CD4-positive, alpha-beta T cell treated with Interleukin-1 beta for 1 hour (primary cell): Measurements from ENCODE around the gene ATP1B2.

Experiments
- DNase-seq, 2 donors: peaks; one replicate each; pipeline ENCODE4 v3.0.0-alpha.2; 2020 to 2022

The ATP1B2 gene

DNA sequence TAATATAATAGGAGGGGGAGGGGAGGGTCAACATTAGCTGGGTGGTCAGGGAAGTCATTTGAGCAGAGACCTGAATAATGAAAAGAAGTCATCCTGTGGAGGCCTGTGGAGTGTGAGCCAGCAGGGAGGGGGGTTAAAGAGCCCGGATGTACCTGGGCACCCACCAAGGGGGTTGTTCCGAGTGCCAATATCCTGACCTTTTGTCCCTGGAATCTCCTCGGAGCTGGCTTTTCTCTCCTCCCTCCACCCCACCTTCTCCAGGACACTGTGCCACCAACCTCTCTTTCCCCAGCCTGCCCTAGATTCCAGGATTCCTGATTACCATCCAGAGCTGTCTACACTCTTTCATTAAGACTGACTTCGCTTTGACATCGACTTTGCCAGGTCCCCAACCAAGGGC lies 14.6 kb upstream of the ATP1B2 start:
- no peak for DNase-seq

GRCh38 chr17:7640783-7641182 lies 9.9 kb upstream of the ATP1B2 start:
- no peak for DNase-seq

GRCh38 chr17:7641635-7642034 lies 9.1 kb upstream of the ATP1B2 start:
- peak; percentile 6 to 35 for DNase-seq

- peak in 1 of 2 donors; percentile 55 for DNase-seq
Measured at GRCh38 chr17:7644775-7645174, 6.0 kb upstream of the ATP1B2 start.

DNA sequence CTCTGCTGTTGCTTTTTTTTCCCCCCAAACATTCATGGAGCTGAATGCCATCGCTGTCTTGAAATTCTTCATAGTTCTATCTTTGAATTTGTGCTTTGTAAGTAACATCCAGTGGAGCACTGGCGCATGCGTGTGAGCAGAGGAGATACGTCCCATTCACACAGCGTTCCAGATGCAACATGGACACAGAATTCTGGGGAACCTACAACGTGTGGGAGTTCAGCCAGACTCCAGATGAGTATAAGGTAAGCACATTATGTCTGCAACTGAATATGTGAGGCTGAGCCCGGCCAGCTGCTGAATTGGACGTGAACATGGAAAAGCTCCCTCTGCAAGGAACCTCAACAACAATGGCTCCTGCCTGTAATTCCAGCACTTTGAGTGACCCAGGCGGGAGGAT lies 4.3 kb upstream of the ATP1B2 start:
- no peak for DNase-seq

DNA sequence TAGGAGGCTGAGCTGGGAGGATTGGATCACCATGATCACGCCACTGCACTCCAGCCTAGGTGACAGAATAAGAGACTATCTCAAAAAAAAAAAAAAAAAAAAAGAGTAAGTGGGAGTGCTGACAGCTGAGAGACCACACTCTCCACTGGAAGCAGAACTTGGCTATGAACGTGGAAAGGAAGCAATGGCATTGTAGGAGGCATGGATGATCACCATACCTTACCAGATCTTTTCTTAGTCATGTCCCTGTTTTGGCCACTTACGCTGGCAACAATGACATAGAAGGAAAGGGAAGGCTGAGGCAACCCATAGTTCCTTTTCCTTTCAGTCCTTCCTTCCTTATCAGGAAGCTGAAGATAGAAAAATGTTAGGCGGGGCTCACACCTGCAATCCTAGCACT lies 3.7 kb upstream of the ATP1B2 start:
- DNase-seq = no peak

DNA sequence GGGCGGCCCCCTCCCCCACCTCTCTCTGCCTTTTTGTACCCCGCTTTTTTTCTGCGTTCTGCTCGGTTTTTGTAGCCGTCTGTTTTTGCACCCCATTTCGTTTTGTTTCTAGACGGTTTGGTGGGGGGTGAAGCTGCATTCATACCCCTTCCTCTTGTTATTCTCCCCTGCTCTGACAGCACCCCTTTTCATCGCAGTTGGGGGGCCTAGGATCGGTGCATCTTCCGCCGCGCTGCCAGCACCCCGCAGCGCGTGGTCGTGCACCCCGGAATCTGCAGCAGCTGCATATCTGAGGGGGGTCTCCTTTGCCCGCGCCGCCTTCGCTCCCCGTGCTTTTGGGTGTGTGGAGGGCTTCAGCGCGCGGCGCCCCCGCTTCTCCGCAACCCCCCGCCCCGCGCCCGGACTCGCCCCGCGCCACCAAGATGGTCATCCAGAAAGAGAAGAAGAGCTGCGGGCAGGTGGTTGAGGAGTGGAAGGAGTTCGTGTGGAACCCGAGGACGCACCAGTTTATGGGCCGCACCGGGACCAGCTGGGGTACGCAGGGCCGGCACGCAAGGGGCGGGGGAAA lies 455 bp downstream of the ATP1B2 start:
- no peak for DNase-seq

DNA sequence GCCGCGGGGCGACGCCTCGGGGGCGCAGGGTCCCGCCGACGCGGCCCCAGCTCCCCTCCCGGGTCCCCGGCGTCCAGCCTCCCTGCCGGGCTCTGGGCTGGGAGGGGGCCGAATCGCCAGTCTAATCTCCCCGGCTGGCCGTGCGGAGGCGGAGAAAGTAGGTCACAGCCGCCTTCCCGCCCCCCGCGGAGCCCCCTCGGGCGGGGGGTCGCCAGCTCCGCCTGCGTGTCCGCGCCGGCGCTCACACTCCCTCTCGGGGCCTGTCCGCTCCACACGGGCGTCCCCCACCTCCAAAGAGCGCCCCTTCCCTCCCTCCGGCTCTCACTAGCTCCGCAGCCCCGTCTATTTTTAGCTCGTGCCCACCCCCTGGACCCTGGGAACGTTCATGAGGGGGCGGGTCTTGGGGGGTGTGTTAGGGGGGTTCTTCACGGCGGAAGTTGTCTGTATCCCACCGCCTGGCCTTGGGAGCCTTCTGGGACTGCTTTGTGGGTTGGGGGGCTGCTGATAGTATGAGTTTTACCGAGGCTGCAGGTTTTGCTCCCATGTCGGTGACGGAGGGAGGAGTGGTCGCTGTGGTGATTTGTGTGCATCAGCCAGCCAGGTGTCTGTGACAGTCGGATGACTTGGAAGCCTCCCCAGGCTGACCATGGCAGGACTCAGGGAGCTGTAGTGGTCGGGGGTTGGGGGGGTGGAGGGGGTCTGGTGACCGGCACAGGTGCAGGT lies 1.1 kb downstream of the ATP1B2 start:
- no peak for DNase-seq

- no peak for DNase-seq
Measured at GRCh38 chr17:7652388-7653356, 1.9 kb downstream of the ATP1B2 start.

DNA sequence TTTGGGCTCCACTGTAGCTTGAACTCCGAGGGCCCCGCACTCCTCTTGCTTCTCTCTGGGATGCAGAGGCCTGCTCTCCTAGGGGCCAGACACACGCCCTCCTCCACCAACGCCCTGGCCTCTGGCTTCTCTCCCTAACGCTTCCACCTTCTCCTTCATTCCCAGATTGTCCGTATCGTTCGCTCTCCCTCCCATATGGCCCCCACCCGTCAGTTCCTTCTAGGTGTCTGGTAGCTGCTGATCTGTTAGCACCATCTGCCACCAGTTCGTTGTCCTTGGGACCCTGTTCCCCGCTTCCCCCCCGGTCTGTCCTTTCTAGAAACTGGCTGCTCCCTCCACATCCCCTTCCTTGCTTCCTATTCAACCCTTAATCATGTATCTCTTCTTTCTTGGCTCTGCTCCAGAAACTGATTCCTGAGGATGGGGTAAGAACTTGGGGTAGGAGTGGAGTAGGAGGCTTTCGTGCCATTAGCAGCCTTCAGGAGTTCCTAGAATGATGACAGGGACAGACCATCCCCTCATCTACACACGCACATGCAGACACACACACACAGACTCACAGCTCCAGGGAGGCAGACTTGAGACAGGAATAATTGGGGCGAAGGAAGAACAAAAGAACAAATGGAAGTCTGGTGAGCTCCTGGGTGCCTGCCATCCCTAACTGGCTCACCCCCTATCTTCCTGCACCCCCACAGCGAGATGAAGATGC lies 4.3 kb downstream of the ATP1B2 start:
- DNase-seq = no peak

GRCh38 chr17:7655541-7655840 lies 4.8 kb downstream of the ATP1B2 start:
- DNase-seq = no peak

GRCh38 chr17:7656958-7657609 lies 6.4 kb downstream of the ATP1B2 start:
- DNase-seq = no peak

DNA sequence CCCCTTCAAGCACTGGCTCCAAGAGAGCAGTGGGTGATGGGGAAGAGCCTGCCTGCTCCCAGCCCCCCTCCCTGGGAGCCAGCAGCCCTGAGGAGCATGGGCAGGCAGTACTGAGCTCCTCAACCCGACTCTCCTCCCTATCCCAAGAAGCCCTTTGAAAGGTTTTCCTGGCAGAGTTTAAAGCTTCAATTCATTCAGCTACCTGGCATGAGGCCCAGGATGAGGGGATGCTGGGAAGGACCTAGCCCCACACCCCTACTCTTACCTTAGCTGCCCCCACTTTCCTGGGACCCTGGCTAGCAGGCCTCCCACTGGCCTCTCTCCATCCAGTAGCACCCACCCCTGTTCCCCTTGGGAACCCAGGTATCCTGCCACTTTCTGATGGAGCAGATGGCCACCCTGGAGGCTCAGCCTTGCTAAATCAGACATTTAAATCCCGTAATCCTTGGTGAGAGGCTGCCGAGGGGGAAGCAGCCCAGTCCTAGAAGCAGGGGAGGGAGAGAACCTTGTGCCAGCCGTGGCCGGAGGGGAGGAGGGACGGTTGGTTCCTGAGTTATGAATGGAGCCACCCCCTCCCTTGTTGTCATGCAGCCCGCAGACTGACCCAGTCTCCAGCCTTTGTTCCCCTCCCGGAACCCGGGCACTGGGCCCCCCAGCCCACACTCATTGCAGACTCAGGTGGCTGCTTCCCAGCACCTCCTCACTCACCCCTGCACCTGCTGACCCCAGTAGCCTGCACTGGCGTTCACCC lies 17.1 kb downstream of the ATP1B2 start:
- DNase-seq = no peak

DNA sequence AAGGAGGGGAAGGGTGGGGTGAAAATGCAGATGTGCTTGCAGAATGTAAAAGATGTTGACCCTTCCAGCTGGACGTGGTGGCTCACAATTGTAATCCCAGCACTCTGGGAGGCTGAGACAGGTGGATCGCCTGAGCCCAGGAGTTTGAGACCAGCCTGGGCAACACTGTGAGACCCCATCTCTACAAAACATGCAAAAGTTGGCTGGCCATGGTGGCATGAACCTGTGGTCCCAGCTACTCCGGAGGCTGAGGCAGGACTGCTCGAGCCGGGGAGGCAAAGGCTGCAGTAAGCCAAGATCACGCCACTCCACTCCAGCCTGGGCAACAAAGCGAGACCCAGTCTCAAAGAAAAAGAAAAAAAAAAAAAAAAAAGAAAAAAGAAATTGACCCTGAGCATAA lies 17.8 kb downstream of the ATP1B2 start:
- DNase-seq = no peak

DNA sequence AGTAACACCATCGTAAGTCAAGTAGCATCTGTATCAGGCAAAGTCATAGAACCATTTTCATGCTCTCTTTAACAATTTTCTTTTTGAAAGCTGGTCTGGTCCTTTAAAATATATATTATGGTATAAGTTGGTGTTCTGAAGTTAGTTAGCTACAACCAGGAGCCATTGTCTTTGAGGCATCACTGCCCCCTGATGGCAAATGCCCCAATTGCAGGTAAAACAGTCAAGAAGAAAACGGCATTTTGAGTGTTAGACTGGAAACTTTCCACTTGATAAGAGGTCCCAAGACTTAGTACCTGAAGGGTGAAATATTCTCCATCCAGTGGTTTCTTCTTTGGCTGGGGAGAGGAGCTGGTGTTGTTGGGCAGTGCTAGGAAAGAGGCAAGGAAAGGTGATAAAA lies 22.5 kb downstream of the ATP1B2 start:
- peak; percentile 25 to 42 for DNase-seq

GRCh38 chr17:7674934-7675333 lies 24.2 kb downstream of the ATP1B2 start:
- DNase-seq = no peak

- no peak for DNase-seq
Measured at GRCh38 chr17:7676533-7676932, 25.8 kb downstream of the ATP1B2 start.

DNA sequence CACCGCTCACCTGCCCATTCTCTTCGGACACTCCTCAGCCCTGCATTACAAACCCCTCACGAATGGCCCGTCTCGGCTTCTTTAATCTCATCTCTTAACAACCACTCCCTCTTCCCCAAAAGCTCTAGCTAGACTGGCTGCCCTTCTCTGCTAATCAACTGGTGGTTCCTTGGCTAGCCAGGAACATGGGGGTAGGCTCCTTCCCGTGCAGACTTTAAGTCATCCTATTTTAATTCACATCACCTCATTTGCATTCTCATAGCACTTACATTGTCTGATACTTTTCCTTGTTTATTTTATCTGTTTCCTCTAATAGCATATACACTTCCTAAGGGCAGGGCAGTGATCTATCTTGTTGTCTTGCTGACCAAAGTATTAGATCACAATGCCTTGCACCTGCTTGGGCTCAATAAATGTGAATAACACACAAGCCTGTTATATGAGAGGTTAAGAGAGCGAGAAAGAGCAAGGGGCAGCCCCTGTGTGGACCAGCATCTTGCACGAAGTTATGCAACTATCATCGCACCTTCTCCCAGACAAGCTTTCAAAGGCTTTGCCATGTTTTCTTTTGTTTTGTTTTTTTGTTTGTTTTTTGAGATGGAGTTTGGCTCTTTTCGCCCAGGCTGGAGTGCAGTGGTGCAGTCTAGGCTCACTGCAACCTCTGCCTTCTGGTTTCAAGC lies 26.8 kb downstream of the ATP1B2 start:
- DNase-seq = no peak

- DNase-seq = peak in 1 of 2 donors; percentile 29
Measured at GRCh38 chr17:7684851-7685532, 34.3 kb downstream of the ATP1B2 start.

DNA sequence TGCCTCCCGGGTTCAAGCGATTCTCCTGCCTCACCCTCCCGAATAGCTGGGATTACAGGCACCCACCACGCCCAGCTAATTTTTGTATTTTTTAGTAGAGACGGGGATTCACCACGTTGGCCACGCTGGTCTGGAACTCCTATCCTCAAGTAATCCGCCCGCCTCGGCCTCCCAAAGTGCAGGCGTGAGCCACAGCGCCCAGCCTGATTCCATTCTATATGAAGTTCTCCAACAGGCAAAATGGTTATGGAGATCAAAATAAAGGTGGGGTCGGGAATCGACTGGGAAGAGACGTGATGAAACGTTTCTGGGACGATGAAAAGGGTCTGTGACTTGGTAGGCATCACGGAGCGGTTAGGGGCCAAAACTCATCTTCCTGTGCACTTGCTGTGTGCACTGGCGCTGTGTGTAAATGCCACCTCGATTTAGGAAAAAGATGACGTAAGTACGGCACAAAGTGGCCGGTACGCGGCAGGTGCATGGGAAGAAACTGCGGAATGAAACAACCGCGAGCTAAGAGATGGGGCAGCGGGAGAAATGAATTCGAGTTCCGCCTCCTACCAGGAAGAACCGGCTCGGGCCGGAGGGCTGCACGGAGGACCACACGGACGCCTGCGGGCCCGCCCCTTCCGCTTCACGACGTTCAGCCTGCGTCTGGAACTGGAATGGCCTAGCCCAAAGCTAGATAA lies 35.0 kb downstream of the ATP1B2 start:
- DNase-seq = peak; percentile 90
